HCT116 (cell line): ENCODE results near the gene ZNF423. TPM values are rescaled to one million over a fixed set of nuclear protein-coding genes. Genes with fewer than 3 reads are reported as not detected.

Experiments
- ATAC-seq: fragments of 200-7000 bp; cut with Tn5 transposase; 2 replicates; pipeline ENCODE4 v1.9.1; 2020; ENCODE audit warnings: mild to moderate bottlenecking, moderate library complexity
- BruUV-seq: library from RNA; stranded (reverse); fragments of 400-500 nt; replicated peaks from 2 replicates; lab custom pipeline; 2021; lab: Mats Ljungman, UMichigan
- CTCF ChIA-PET: fragments of 300-600 bp; sonication (Branson Sonifier 250); formaldehyde crosslinking; loops from one replicate; lab custom pipeline; 2021; ENCODE audit warnings: antibody characterized with exemption; lab: Charles Lee
- POLR2A ChIA-PET: fragments of 300-600, 350-600 bp; sonication (Branson Sonifier 250); formaldehyde crosslinking; loops from one replicate; lab custom pipeline; 2021; ENCODE audit warnings: antibody characterized with exemption; lab: Charles Lee
- RAD21 ChIA-PET, 2 experiments: fragments of 300-600 bp; sonication (Branson Sonifier 250); formaldehyde crosslinking; loops; one replicate each; lab custom pipeline; 2023; ENCODE audit warnings: low total read pairs in 2 of 2; ENCODE audit not compliant: uncharacterized antibody in 2 of 2, unreplicated experiment in 2 of 2, low non-redundant PET in 1 of 2; lab: Charles Lee
- DNase-seq: peaks from one replicate; pipeline ENCODE4 v3.0.0-alpha.2; 2010; ENCODE audit warnings: low read depth, low spot score
- H2AFZ ChIP-seq: fragments of 200-600 bp; shearing (Covaris generic), sonication (generic); 2 replicates; pipeline ENCODE4 v1.6.1; 2017; ENCODE audit warnings: low read depth, mixed run types, mixed read lengths, antibody characterized with exemption, low read length; ENCODE audit not compliant: poor library complexity, severe bottlenecking
- H3K27ac ChIP-seq: 2 replicates; pipeline ENCODE4 v1.5.1; 2012; ENCODE audit warnings: low read depth, low read length
- H3K27me3 ChIP-seq: fragments of 200-600 bp; sonication (generic); 2 replicates; pipeline ENCODE4 v1.6.1; 2016; ENCODE audit warnings: mixed run types, low read length, mixed read lengths; ENCODE audit not compliant: insufficient read depth
- H3K36me3 ChIP-seq, 2 experiments: fragments of 200-500 bp in 1 of 2; fragments of 200-600 bp in 1 of 2; sonication (Bioruptor generic) in 1 of 2; sonication (generic) in 1 of 2; 2 replicates each; pipeline versions ENCODE4 v1.5.1 to v1.6.1; 2014 to 2016; ENCODE audit warnings: low read length in 2 of 2, inconsistent platforms in 1 of 2, mixed read lengths in 1 of 2, mixed run types in 1 of 2; ENCODE audit not compliant: insufficient read depth in 2 of 2, control insufficient read depth in 1 of 2
- H3K4me1 ChIP-seq, 2 experiments: fragments of 200-600 bp in 1 of 2; sonication (generic) in 1 of 2; 2 replicates each; pipeline versions ENCODE4 v1.5.1 to v1.6.1; 2012 to 2017; ENCODE audit warnings: low read length in 2 of 2, inconsistent platforms in 1 of 2, mild to moderate bottlenecking in 1 of 2, mixed read lengths in 1 of 2, mixed run types in 1 of 2, moderate library complexity in 1 of 2; ENCODE audit not compliant: insufficient read depth in 2 of 2, control insufficient read depth in 1 of 2
- H3K4me2 ChIP-seq: fragments of 200-600 bp; sonication (generic); 2 replicates; pipeline ENCODE4 v1.6.1; 2017; ENCODE audit warnings: mixed run types, low read length, mixed read lengths
- H3K4me3 ChIP-seq, 2 experiments: fragments of 200-600 bp in 1 of 2; sonication (generic) in 1 of 2; replicated peaks in 1 of 2; 2 replicates each; pipeline ENCODE4 v1.5.1; 2011 to 2016; ENCODE audit warnings: low read length in 2 of 2, control low read depth in 1 of 2, low read depth in 1 of 2, mild to moderate bottlenecking in 1 of 2, mixed read lengths in 1 of 2, mixed run types in 1 of 2
- H3K79me2 ChIP-seq: fragments of 200-600 bp; sonication (generic); 2 replicates; pipeline ENCODE4 v1.6.1; 2017; ENCODE audit warnings: mild to moderate bottlenecking, mixed run types, low read length, moderate library complexity, mixed read lengths; ENCODE audit not compliant: insufficient read depth
- H3K9ac ChIP-seq: fragments of 200-600 bp; sonication (generic); 2 replicates; pipeline ENCODE4 v1.6.1; 2016; ENCODE audit warnings: low read length, mixed read lengths
- H3K9me2 ChIP-seq: fragments of 200-600 bp; sonication (generic), shearing (Covaris generic); 2 replicates; pipeline ENCODE4 v1.6.1; 2017; ENCODE audit warnings: mixed run types, mild to moderate bottlenecking, moderate library complexity; ENCODE audit not compliant: insufficient read depth
- H3K9me3 ChIP-seq, 2 experiments: fragments of 200-500 bp in 1 of 2; fragments of 200-600 bp in 1 of 2; sonication (Bioruptor generic) in 1 of 2; sonication (generic) in 1 of 2; 2 replicates each; pipeline ENCODE4 v1.6.1; 2014 to 2017; ENCODE audit warnings: low read length in 2 of 2, mixed read lengths in 2 of 2, inconsistent platforms in 1 of 2, low read depth in 1 of 2, mild to moderate bottlenecking in 1 of 2, mixed run types in 1 of 2, moderate library complexity in 1 of 2; ENCODE audit not compliant: control insufficient read depth in 1 of 2, insufficient read depth in 1 of 2
- H4K20me1 ChIP-seq: fragments of 200-600 bp; sonication (generic), shearing (Covaris generic); 2 replicates; pipeline ENCODE4 v1.6.1; 2017; ENCODE audit warnings: mixed run types, mild to moderate bottlenecking, moderate library complexity; ENCODE audit not compliant: insufficient read depth
- CTCF ChIP-seq, 3 experiments: fragments of 200-600 bp in 1 of 3; sonication (generic) in 1 of 3; IDR thresholded peaks in 2 of 3; conservative IDR thresholded peaks in 1 of 3; 2 replicates each; pipeline ENCODE4 v1.5.1; 2012 to 2017; ENCODE audit warnings: low read depth in 2 of 3, low read length in 2 of 3, antibody characterized with exemption in 1 of 3, borderline replicate concordance in 1 of 3, control low read depth in 1 of 3, mild to moderate bottlenecking in 1 of 3, mixed read lengths in 1 of 3, mixed run types in 1 of 3, moderate library complexity in 1 of 3; ENCODE audit not compliant: insufficient read depth in 1 of 3
- EZH2 ChIP-seq: fragments of 200-600 bp; sonication (generic); IDR thresholded peaks from 2 replicates; pipeline ENCODE4 v1.6.1; 2017; ENCODE audit warnings: antibody characterized with exemption, mixed run types
- EZH2phosphoT487 ChIP-seq: fragments of 200-600 bp; IDR thresholded peaks from 2 replicates; pipeline ENCODE4 v1.6.1; 2018; ENCODE audit warnings: antibody characterized with exemption, borderline replicate concordance
- FOSL1 ChIP-seq: IDR thresholded peaks from 2 replicates; pipeline ENCODE4 v1.6.1; 2012; ENCODE audit warnings: low read depth
- JUND ChIP-seq: IDR thresholded peaks from 2 replicates; pipeline ENCODE4 v1.6.1; 2012
- POLR2AphosphoS5 ChIP-seq: IDR thresholded peaks from 2 replicates; pipeline ENCODE4 v1.6.1; 2011; ENCODE audit warnings: mild to moderate bottlenecking, low read depth, low read length, moderate library complexity
- RAD21 ChIP-seq: IDR thresholded peaks from 2 replicates; pipeline ENCODE4 v1.6.1; 2012; ENCODE audit warnings: low read depth, mild to moderate bottlenecking
- REST ChIP-seq: IDR thresholded peaks from 2 replicates; pipeline ENCODE4 v1.6.1; 2012; ENCODE audit warnings: low read depth
- SRF ChIP-seq: IDR thresholded peaks from 2 replicates; pipeline ENCODE4 v1.6.1; 2012; ENCODE audit warnings: low read depth
- YY1 ChIP-seq: IDR thresholded peaks from 2 replicates; pipeline ENCODE4 v1.6.1; 2011; ENCODE audit warnings: low read length, low read depth, moderate library complexity, mild to moderate bottlenecking; ENCODE audit not compliant: insufficient replicate concordance; ENCODE audit errors: extremely low read depth
- ZBTB33 ChIP-seq: IDR thresholded peaks from 2 replicates; pipeline ENCODE4 v1.6.1; 2011; ENCODE audit warnings: mild to moderate bottlenecking, low read length, moderate library complexity; ENCODE audit not compliant: insufficient replicate concordance; ENCODE audit errors: extremely low read depth
- ZNF274 ChIP-seq: fragments of 200-500 bp; sonication (Bioruptor generic); IDR thresholded peaks from 2 replicates; pipeline ENCODE4 v1.6.1; 2014; ENCODE audit warnings: mild to moderate bottlenecking, low read depth, low read length, inconsistent platforms
- intact Hi-C: fragments of 100-400 bp; cut with micrococcal nuclease; formaldehyde crosslinking; loops from 2 replicates; pipeline ENCODE4 v1.10.0; 2022
- total RNA-seq: library from RNA; stranded (reverse); gene quantifications from one replicate; pipeline ENCODE4 v1.2.1, GENCODE V29; 2021; ENCODE audit not compliant: unreplicated experiment

The ZNF423 gene
- total RNA-seq, 1 experiment from 2014 or later: 0.22 TPM

GRCh38 chr16:49530427-49530970 is 325.4 kb downstream of the ZNF423 start:
- intact Hi-C loops: no loop called here
- ATAC-seq: no peak

GRCh38 chr16:49529411-49530045 is 326.4 kb downstream of the ZNF423 start:
- Histone ChIP-seq H3K36me3 (no peaks in the 10 kb centered on the region), H3K9ac (no peak overlapping the region), H3K79me2 (no peaks in the 10 kb centered on the region), H3K27ac (no peak overlapping the region), H3K4me3 (no peak overlapping the region), H3K9me3 (no peaks in the 10 kb centered on the region), H4K20me1 (no peaks in the 10 kb centered on the region), H3K9me2 (no peaks in the 10 kb centered on the region), H2AFZ (no peak overlapping the region), H3K4me1 (no peaks in the 10 kb centered on the region), H3K27me3 (peaks cover 11% of the 10 kb centered on the region), H3K4me2 (no peak overlapping the region)
- RAD21 ChIA-PET: no interaction called here
- BruUV-seq: no TSS peak
- intact Hi-C loops: no loop called here
- POLR2A ChIA-PET: no interaction called here
- ATAC-seq: no peak
- CTCF ChIA-PET: no interaction called here
- DNase-seq: no peak
- TF ChIP-seq EZH2phosphoT487 (no peak), FOSL1 (no peak), REST (no peak), POLR2AphosphoS5 (no peak), RAD21 (no peak), ZBTB33 (no peak), SRF (no peak), YY1 (no peak), CTCF (IDR thresholded peaks at IDR 0.05 in 2 of 3, conservative IDR thresholded peaks at IDR 0.05 in 1 of 3; ENCODE audit: borderline replicate concordance in 1 of 3, insufficient read depth in 1 of 3, low read depth in 2 of 3, low read length in 2 of 3) (no peak), EZH2 (no peak)

More at GRCh38 chr16:49530427-49530970, 325.4 kb downstream of the ZNF423 start:
- H3K9me2 ChIP-seq: no peaks in the 10 kb centered on the region
- no peak for DNase-seq
- no peaks in the 10 kb centered on the region for H3K79me2 ChIP-seq
- H3K9me3 ChIP-seq: no peaks in the 10 kb centered on the region
- H2AFZ ChIP-seq: no peak overlapping the region
- H3K27me3 ChIP-seq: peaks cover 15% of the 10 kb centered on the region
- CTCF ChIA-PET: no interaction called here
- no peaks in the 10 kb centered on the region for H4K20me1 ChIP-seq
- no peaks in the 10 kb centered on the region for H3K36me3 ChIP-seq
- TF ChIP-seq ZNF274: no peak
- no peak for TF ChIP-seq JUND
- TF ChIP-seq, all 23 proteins: peak for 0
- H3K4me1 ChIP-seq: no peaks in the 10 kb centered on the region
- no peak overlapping the region for H3K4me2 ChIP-seq
- ChIA-PET POLR2A (no interaction called here), RAD21 (no interaction called here)
- BruUV-seq: no TSS peak
- no peak overlapping the region for H3K4me3 ChIP-seq
- no peak overlapping the region for H3K9ac ChIP-seq
- H3K27ac ChIP-seq: no peak overlapping the region
